GM12801 (cell line): ENCODE measurements around the gene UBE2F.

Source experiments
- CTCF ChIP-seq: IDR thresholded peaks from one replicate; pipeline ENCODE4 v1.5.1; 2011; ENCODE audit warnings: control low read depth; ENCODE audit not compliant: insufficient read length; ENCODE audit errors: extremely low read depth

The UBE2F gene, protein sequence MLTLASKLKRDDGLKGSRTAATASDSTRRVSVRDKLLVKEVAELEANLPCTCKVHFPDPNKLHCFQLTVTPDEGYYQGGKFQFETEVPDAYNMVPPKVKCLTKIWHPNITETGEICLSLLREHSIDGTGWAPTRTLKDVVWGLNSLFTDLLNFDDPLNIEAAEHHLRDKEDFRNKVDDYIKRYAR

DNA sequence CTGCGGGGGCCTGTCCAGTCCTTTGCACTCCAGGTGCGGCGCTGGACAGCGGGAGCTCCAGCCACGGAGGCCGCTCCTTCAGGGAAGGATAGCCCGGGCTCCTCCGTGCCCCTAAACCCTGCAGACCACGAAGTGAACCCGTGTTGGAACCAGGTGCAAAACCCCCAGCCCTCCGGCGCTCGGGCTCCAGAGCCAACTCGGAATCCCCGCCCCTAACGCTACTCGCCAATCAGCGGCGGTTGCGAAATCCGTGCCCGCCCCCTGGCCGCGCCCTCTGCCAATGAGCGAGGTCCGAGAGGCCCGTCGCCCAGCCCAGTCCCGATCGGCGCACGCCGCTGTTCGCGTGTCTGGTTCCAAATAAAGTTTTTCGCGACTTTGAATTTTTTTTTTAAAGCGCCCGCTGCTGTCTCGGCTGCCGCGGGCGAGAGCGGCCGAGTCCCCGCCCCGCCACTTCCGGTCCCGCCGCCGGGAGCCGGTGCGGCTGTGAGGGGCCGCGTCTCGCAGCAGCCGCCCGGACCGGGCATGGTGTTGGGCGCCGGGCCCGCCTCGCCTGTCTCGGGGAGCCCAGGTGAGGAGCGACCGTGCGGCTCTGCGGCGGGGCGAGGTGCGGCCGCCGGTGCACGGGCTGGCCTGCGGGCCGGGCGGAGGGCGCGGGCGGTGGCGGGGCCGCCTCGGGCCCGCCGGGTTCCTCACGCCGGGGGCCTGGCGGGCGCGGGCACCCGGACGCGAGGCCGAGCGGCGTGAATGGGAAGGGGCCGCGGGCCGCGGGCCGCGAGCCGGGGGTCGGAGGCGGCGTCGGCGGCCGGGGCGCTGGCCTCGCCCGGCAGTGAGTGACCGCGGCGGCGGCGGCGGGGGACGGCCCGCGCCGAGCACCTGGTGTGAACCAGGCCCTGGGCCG, at the start of gene UBE2F:
Gene UBE2F, plus strand, starts transcription at position 450 of the 898 bp plus-strand sequence. CDS start 6,094 bp downstream, outside the sequence.
- TF ChIP-seq CTCF: no peak

GRCh38 chr2:237917696-237918374, 49.0 kb upstream of the UBE2F start:
- no peak for TF ChIP-seq CTCF

GRCh38 chr2:237919593-237919992, 47.2 kb upstream of the UBE2F start:
- TF ChIP-seq CTCF: no peak

DNA sequence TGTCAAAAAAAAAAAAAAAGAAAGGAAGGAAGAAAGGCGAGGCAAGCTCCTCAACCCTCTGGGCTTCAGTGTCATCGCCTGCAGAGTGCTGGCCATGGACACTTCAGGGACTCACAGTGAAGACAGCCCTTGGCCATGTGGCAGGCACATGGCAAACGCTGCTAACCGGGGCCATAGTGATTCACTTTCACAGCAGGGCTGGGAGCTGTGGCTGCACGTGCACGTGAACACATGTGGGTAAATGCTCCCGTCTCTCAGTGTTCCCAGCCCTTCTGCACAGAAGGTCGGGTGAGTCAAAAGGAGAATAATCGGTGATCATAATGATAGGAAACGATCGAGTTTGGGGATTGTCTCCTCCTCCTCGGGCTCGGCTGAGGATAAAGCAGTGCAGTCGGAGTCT, 46.1 kb upstream of the UBE2F start:
- no peak for TF ChIP-seq CTCF

- no peak for TF ChIP-seq CTCF
Measured at GRCh38 chr2:237921967-237922492, 44.8 kb upstream of the UBE2F start.

- no peak for TF ChIP-seq CTCF
Measured at GRCh38 chr2:237922641-237923361, 44.0 kb upstream of the UBE2F start.
